ENCODE measurements around the gene PIEZO1.

DNA sequence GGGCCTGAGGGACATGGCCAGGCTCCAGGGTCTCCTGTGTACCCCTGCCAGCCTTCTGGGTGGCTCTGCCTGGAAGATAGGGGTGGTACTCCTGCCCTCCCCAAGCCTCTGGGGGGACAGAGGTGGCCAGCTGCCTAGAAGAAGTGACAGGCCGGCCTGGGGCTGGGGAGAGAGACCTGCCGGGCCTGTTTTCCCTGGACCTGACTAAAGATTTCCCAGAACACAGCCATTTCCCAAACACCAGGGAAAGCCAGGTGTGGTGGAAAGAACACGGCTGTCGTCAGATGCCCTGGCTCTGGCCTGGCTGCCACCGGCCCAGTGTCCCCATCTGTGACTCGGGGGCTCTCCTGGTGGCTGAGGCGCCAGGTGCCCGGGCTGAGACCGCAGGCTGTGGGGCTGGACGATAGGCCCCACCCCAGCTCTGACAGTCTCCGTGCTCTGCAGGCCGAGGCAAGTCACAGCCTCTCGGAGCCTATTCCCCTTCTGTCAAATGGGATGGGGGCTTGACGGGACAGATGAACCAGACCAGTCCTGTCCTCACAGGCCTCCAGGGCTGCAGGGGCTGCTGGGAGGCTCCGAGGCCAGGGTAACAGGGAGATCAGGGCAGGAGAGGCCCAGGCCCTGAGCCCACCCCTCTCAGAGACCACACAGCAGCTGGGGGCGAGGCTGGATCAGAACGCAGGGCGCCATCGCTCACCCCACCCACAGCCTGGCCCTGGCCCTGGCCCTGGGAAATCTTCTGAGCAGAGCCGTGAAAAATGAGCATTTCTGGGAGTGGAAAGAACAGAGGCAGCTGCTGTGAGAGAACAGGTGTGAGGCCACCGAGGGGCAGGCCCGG is 45.7 kb downstream of the PIEZO1 start:
- no peak for TF ChIP-seq POLR2A (IDR thresholded peaks at IDR 0.05)
- TF ChIP-seq, protein P1, sequence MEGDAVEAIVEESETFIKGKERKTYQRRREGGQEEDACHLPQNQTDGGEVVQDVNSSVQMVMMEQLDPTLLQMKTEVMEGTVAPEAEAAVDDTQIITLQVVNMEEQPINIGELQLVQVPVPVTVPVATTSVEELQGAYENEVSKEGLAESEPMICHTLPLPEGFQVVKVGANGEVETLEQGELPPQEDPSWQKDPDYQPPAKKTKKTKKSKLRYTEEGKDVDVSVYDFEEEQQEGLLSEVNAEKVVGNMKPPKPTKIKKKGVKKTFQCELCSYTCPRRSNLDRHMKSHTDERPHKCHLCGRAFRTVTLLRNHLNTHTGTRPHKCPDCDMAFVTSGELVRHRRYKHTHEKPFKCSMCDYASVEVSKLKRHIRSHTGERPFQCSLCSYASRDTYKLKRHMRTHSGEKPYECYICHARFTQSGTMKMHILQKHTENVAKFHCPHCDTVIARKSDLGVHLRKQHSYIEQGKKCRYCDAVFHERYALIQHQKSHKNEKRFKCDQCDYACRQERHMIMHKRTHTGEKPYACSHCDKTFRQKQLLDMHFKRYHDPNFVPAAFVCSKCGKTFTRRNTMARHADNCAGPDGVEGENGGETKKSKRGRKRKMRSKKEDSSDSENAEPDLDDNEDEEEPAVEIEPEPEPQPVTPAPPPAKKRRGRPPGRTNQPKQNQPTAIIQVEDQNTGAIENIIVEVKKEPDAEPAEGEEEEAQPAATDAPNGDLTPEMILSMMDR (IDR thresholded peaks at IDR 0.05), result no peak

Data from right lobe of liver (tissue), 4 donors.